Mesenteric fat pad (tissue), 1 donor: ENCODE measurements around the gene ALDH1B1. TPM values are rescaled to one million over a fixed set of nuclear protein-coding genes. Genes with fewer than 3 reads are reported as not detected.

Experiments
- DNase-seq: peaks from one replicate; pipeline ENCODE4 v3.0.0-alpha.2; 2020; ENCODE audit warnings: low spot score
- total RNA-seq: library from RNA; stranded (reverse); fragmentation: NEBNext Ultra II Directional; extraction: Animal tissue kit (Norgen Biotek cat#: 25700); gene quantifications from one replicate; pipeline ENCODE4 v1.2.1, GENCODE V29; 2021
- donor health status: DM: yes; HTN: yes; CAD: no.

The ALDH1B1 gene
- total RNA-seq, 1 donor from 2014 or later, result 26.3 TPM

GRCh38 chr9:38437193-38437823, 44.8 kb downstream of the ALDH1B1 start:
- DNase-seq, result no peak

- DNase-seq, result no peak
Observed at GRCh38 chr9:38439291-38439915, 46.9 kb downstream of the ALDH1B1 start.

- no peak for DNase-seq
Observed at GRCh38 chr9:38439916-38440301, 47.4 kb downstream of the ALDH1B1 start.

- no peak for DNase-seq
Observed at GRCh38 chr9:38440516-38440915, 48.0 kb downstream of the ALDH1B1 start.

DNA sequence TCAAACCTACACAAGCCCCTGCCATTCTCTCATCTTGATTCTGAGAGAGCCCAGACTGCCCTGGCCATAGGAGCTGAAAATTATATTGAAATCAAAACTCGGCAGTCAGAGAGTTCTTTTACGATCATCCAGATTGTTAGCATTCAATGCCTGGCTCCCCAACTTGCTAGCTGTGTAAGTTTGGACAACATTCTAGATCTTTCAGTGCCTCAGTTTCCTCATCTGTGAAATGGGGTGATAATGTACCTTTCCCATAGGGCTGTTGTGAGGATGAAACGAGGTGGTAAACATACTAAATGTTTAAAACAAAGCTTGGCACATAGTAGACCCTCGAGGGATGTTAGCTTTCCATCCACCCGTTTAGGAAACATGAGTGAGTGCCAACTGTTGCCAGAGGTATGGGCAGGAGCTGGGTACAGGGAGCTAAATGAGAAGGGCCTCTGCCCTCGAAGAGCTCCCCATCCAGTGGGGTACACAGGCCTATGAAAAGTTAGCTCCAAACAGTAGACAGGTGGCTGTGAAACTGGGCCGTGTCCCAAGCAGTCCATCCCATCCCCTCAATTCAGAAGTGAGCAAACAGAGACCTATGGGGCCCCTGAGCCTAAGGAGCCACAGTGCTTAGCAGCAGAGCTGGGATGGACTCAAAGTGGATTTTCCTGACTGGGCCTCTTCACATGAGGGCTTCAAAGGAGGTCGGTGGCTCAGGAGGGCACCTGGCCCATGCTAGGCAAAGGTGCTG, 49.0 kb downstream of the ALDH1B1 start:
- DNase-seq, result no peak

DNA sequence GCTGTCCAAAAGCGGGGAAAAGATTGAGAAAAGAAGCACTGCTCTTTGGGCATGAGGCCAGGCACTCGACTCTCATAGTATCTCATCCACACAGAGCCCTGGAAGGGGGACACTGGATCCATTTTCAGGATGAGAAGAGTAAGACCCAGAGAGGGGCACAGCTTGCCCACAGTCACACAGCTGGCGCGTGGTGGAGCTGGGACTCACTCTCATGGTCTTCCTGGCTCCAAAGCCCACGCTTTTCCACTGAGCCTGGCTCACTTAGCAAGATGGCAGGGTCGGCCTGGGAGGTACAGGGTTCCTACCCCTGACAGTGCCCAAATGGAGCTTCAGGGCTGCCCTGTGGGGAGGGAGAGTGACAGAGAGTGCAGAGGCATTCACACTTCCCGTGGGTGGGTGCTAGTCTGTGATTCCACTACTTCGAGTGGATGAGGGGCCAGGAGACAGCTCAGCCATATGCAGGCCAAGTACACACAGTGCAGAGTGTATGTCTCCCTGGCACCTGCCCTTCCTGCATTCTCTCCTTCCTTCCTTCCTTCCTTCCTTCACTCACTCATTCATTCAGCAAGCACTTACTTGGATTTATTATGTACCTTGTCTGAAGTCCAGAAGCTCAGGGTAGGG, 50.1 kb downstream of the ALDH1B1 start:
- no peak for DNase-seq

- no peak for DNase-seq
Observed at GRCh38 chr9:38443181-38443580, 50.7 kb downstream of the ALDH1B1 start.

DNA sequence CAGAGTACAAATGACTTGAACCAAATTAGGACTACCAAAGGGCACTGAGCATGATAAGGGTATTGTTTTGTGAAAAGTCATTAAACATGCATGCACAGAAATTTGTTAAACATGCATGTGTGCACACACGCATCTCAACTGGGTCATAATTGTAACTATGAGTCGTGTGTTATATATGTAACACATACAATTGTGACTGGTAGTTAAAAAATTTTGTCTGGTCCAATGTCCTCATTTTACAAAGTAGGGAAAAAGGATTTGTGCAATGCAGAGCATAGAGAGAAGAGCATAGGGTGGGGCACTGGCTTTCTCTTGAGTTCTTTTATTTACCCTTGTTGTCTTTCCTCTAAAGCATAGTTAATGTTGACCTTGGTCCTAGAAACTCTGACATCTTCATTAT, 51.1 kb downstream of the ALDH1B1 start:
- DNase-seq, result no peak

DNA sequence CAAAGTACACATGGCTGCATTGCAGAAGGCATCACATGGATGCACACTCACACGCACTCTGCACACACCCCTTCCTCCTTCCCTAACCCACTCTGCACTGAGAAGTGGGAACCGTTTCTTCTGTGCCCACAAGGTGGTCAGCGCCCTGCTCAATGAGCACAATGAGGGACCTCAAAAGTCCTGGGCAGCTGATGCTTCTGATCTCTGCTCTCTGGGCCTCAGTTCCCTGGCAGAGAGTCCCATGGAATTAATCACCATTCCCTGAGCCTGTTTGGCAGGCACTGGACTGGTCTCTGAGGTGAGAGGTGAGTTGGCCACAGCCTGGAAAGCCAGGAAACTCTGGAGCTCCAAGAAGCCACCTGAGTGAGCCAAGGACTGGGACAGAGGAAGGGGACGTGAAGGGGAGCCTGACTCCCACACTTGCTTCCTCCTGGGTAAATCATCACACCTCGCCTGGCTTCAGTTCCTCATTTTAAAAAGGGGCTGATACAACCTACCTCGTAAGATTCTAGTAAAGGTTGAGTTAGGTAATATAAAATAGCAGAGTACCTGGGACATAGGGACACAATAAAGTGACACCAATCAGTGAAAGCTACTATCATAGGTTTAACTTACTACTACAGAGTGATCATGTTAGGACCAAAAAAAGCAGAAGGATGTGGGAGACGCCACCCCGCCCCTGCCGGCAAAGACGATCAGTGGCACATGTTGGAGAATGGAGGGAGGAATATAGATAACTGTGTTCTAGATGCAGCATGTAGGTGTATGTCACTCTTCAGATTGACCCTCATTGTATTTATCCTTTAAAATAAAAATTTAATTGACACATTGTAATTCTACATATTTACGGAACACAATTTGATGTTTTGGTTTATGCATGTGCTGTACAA, 52.9 kb downstream of the ALDH1B1 start:
- no peak for DNase-seq

DNA sequence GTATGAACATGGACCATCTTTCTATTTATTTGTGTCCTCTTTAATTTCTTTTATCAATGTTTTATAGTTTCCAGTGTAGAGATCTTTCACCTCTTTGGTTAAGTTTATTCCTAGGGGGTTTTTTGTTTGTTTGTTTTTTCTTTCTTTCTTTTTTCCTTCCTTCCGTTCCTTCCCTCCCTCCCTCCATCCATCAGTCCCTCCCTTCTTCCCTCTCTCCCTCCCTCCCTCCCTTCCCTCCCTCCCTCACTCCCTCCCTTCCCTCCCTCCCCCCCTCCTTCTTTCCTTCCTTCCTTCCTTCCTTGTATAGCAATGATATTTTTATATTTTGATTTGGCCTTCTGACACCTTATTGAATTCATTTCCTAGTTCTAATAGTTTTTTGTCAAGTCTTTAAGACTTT, 55.2 kb downstream of the ALDH1B1 start:
- DNase-seq, result no peak

Other genes with a start within 250 kb of the ALDH1B1 start
- not detected for gene IGFBPL1, start 31.8 kb downstream of the ALDH1B1 start, total RNA-seq
- not detected for gene ANKRD18A, start 227.9 kb downstream of the ALDH1B1 start, total RNA-seq